Cardiac muscle cell (in vitro differentiated cells and primary cell): Measurements from ENCODE around the gene CKAP2L. TPM values are rescaled to one million over a fixed set of nuclear protein-coding genes. Genes with fewer than 3 reads are reported as not detected.
"Not testable (repeated sequence)": the region's sequence is repeated elsewhere in the genome, so short reads cannot be mapped to it uniquely, and the experiment has no call there.

Experiments used
- DNase-seq, 2 donors: peaks; one replicate each; pipeline versions ENCODE4 v3.0.0 to v3.0.0-alpha.2; 2010 to 2017; ENCODE audit warnings: low read depth in 1 of 2, low spot score in 1 of 2
- H3K27ac ChIP-seq: fragments of 200-600 bp; sonication (generic); 2 replicates; pipeline ENCODE4 v1.5.1; 2016
- H3K27me3 ChIP-seq: fragments of 200-600 bp; sonication (generic); 2 replicates; pipeline ENCODE4 v1.6.0; 2016; ENCODE audit warnings: control low read depth
- H3K36me3 ChIP-seq: fragments of 200-600 bp; sonication (generic); 2 replicates; pipeline ENCODE4 v1.5.1; 2016; ENCODE audit warnings: control low read depth
- H3K4me1 ChIP-seq: fragments of 200-600 bp; sonication (generic); 2 replicates; pipeline ENCODE4 v1.8.1; 2017; ENCODE audit warnings: low read depth, mild to moderate bottlenecking, mixed run types
- H3K4me3 ChIP-seq: fragments of 200-600 bp; sonication (generic); 2 replicates; pipeline ENCODE4 v1.5.1; 2016; ENCODE audit warnings: mild to moderate bottlenecking
- H3K9me3 ChIP-seq: fragments of 200-600 bp; sonication (generic); 2 replicates; pipeline ENCODE4 v1.5.1; 2017; ENCODE audit warnings: low read depth, mild to moderate bottlenecking, control low read depth
- polyA plus RNA-seq: library from polyadenylated mRNA; unstranded; fragments of >200 nt; fragmentation: Nextera tagmentation; extraction: Ambion mirVana; gene quantifications from 2 replicates; pipeline ENCODE4 v1.2.1, GENCODE V29; 2016
- total RNA-seq: library from RNA; depleted of rRNA; stranded (reverse); fragments of >200 nt; gene quantifications from 2 replicates; pipeline ENCODE4 v1.2.3, GENCODE V29; 2016
- TF ChIP-seq, protein P1 (sequence below): IDR thresholded peaks from 2 replicates; pipeline ENCODE4 v1.5.1; 2012; ENCODE audit warnings: low read depth, mild to moderate bottlenecking, low read length

CKAP2L gene
- total and polyA plus RNA-seq, 2 experiments from 2014 or later = 4.0 to 13.7 TPM

DNA sequence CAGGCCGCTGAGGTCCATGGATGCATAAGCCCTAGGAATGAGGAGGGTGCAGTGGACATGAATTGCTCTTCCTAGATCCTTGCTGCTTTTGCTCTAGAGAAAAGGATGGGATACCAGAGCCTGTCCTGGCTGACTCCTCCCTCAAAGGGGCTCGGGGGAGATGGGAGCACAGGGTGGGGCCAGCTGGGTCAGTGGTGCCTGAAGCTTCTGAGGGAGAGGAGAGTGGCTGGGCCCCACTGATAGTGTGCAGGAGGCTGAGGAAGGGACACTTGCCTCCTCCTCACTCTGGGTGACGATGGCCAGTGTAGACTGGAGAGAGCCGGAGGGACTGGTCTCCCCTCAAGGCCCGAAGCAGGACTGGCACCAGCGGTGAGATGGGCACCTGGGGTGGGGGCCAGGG is 43.6 kb downstream of the CKAP2L start, which contains the start of gene NT5DC4:
TSS of gene NT5DC4 (plus strand) at position 236 of the 400 bp plus-strand sequence. CDS start at position 296, 60 bp downstream.
- DNase-seq = no peak
- Histone ChIP-seq H3K36me3 (no peaks in the 10 kb centered on the region), H3K9me3 (no peaks in the 10 kb centered on the region), H3K27me3 (no peaks in the 10 kb centered on the region), H3K27ac (no peak within 1 kb of the TSS), H3K4me1 (no peaks in the 10 kb centered on the region), H3K4me3 (no peak within 1 kb of the TSS)
- TF ChIP-seq, protein P1, sequence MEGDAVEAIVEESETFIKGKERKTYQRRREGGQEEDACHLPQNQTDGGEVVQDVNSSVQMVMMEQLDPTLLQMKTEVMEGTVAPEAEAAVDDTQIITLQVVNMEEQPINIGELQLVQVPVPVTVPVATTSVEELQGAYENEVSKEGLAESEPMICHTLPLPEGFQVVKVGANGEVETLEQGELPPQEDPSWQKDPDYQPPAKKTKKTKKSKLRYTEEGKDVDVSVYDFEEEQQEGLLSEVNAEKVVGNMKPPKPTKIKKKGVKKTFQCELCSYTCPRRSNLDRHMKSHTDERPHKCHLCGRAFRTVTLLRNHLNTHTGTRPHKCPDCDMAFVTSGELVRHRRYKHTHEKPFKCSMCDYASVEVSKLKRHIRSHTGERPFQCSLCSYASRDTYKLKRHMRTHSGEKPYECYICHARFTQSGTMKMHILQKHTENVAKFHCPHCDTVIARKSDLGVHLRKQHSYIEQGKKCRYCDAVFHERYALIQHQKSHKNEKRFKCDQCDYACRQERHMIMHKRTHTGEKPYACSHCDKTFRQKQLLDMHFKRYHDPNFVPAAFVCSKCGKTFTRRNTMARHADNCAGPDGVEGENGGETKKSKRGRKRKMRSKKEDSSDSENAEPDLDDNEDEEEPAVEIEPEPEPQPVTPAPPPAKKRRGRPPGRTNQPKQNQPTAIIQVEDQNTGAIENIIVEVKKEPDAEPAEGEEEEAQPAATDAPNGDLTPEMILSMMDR = no peak

DNA sequence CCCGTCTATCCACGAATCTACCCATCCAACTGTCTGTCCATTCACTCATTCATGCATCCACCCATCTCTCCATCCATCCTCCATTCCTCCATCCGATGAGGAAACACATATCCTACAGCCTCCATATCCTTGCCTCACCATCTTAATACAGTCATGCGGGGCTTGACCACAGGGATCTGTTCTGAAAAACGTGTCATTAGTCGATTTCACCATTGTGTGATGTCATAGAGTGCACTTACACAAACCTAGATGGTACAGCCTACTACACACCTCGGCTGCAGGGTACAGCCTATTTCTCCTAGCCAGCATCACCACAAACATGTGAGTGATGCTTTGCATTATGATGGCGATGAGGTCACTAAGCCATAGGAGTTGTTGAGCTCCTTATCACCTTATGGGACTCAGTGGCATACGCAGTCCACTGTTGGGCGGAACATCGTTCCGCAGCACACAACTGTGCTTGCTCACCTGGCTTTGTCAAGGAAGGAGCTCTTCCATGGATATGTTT is 45.5 kb downstream of the CKAP2L start:
- no peaks in the 10 kb centered on the region for H3K36me3 ChIP-seq
- H3K27me3 ChIP-seq = no peaks in the 10 kb centered on the region
- no peak for DNase-seq
- no peaks in the 10 kb centered on the region for H3K9me3 ChIP-seq
- no peaks in the 10 kb centered on the region for H3K4me1 ChIP-seq
- TF ChIP-seq, protein P1 = no peak
- no peak overlapping the region for H3K27ac ChIP-seq
- no peak overlapping the region for H3K4me3 ChIP-seq

DNA sequence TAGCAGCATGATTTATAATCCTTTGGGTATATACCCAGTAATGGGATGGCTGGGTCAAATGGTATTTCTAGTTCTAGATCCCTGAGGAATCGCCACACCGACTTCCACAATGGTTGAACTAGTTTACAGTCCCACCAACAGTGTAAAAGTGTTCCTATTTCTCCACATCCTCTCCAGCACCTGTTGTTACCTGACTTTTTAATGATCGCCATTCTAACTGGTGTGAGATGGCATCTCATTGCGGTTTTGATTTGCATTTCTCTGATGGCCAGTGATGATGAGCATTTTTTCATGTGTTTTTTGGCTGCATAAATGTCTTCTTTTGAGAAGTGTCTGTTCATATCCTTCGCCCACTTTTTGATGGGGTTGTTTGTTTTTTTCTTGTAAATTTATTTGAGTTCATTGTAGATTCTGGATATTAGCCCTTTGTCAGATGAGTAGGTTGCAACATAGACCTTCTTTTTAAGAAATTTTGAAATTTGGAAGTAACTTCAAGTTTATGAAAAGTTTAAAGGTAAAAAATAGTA is 47.5 kb downstream of the CKAP2L start:
- not testable (repeated sequence) for H3K4me1 ChIP-seq, H3K36me3 ChIP-seq, DNase-seq, H3K27me3 ChIP-seq, H3K9me3 ChIP-seq, H3K27ac ChIP-seq, H3K4me3 ChIP-seq

DNA sequence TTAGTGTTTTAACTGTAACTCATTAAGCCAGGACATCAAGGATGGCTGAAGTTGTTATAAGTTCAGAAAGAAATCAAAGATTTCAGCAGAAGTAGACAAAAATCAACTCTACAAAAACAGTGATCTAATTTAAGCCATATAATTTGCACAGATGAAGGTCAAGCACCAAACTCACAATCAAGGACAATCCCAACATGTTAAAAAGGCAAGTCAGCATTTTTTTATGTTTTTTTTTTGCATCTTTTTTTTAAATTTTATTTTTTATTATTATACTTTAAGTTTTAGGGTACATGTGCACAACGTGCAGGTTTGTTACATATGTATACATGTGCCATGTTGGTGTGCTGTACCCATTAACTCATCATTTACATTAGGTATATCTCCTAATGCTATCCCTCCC is 48.3 kb downstream of the CKAP2L start:
- H3K36me3 ChIP-seq, H3K9me3 ChIP-seq: not testable (repeated sequence)

DNA sequence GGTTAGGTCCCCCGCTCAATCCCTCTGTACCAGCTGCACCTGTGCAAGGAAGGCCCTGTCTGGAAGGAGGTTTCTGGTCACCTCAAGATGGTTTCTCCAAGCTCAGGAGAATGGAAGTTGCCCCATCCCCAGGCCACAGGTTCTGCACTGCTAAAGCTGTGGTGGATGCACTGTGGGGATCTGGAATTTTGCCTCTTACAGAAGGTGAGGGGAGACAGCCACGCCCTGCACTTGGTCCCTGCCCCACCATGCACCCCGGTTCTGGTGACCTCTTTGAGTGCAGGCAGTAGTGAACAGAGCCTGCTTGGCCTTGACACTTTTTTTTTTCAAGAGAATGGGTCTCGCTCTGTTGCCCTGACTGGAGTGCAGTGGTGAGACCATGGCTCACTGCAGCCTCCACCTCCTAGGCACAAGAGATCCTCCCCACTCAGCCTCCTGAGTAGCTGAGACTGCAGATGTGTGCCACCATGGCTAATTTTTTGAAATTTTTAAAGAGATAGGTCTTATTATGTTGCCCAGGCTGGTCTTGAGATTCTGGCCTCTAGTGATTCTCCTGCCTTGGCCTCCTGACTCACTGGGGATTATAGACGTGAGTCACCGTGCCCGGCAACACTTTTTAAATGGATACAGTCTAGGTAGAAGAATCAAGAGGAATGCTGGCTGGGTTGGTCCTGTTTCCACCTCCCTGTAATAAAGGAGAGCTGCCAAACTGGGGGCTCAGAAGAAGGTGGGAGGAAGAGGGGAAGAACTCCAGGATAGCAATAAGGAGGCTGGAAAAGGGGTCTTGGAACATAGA is 49.4 kb downstream of the CKAP2L start:
- Histone ChIP-seq H3K4me3 (no peak overlapping the region), H3K27ac (no peak overlapping the region), H3K9me3 (no peaks in the 10 kb centered on the region), H3K4me1 (no peaks in the 10 kb centered on the region), H3K27me3 (no peaks in the 10 kb centered on the region), H3K36me3 (no peaks in the 10 kb centered on the region)
- no peak for DNase-seq
- TF ChIP-seq, protein P1 = no peak

More for the DNA sequence above, 48.3 kb downstream of the CKAP2L start:
- H3K4me1 ChIP-seq, H3K4me3 ChIP-seq, H3K27me3 ChIP-seq, H3K27ac ChIP-seq, DNase-seq: not testable (repeated sequence)

DNA sequence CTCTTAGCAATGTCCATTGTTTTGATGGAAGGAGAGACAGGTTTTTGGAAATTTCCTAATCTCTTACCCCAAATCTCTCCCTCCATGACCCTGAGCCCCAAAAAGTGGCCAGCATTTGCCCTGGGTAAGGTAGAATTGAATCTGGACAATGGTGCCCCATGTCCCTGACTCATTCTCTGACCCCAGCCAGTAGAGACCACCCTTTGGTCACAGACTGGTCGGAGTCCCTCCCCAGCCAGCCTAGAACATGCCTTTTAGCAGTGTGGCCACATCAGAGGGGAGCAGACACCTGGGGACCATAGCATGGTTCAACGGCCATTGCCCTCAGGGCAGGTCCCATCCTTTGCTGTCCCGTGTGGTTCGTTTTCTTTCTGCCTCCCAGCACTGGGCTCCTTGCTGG is 50.1 kb downstream of the CKAP2L start:
- TF ChIP-seq, protein P1 = no peak
- Histone ChIP-seq H3K27me3 (no peaks in the 10 kb centered on the region), H3K9me3 (no peaks in the 10 kb centered on the region), H3K4me3 (no peak overlapping the region), H3K36me3 (no peaks in the 10 kb centered on the region), H3K4me1 (no peaks in the 10 kb centered on the region), H3K27ac (no peak overlapping the region)
- no peak for DNase-seq
